Measurements from ENCODE around the gene CABLES2.

The CABLES2 gene

DNA sequence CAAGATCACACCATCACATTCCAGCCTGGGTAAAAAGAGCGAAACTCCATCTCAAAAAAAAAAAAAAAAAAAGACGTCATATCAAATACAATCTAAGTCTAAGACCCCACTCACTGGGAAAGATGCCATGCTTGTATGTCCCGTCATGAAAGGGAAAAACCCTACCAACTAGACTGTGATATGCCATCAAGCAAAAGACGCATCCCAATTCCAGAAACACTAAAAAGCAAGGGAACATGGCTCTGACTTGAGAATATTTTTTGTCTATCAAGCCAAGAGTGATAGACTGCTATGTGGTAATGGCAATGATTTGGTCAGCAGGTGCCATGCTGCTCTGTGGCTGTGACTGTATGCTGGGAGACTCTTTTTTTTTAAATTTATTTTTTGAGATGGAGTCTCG, 63.0 kb downstream of the CABLES2 start:
- DNase-seq = no peak

DNA sequence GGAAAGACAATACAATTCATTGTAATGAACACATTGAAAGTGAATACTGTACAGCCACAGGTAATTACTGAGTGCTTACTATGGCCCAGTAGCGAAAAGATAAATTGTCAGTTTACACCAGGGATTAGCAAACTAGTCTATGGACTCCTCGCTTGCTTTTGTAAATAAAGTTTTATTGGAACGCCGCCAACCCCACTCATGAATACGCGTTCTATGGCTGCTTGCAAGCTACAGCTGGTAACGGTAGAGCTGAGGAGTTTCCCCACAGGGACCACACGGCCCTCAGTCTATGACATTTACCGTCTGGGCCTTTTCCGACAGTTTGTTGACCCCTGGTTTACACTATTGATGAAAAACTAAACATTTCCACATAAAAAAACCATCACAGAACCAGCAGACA, 64.2 kb downstream of the CABLES2 start:
- no peak for DNase-seq

GRCh38 chr20:62339647-62340062, 67.4 kb downstream of the CABLES2 start:
- no peak for DNase-seq

All from amniotic stem cell (primary cell).